NCI-H748 (cell line): ENCODE data around the gene DOCK8.

Experiments used
- DNase-seq: peaks from one replicate; lab custom pipeline; 2025; ENCODE audit not compliant: unreplicated experiment; lab: John Stamatoyannopoulos, UW

The DOCK8 gene

DNA sequence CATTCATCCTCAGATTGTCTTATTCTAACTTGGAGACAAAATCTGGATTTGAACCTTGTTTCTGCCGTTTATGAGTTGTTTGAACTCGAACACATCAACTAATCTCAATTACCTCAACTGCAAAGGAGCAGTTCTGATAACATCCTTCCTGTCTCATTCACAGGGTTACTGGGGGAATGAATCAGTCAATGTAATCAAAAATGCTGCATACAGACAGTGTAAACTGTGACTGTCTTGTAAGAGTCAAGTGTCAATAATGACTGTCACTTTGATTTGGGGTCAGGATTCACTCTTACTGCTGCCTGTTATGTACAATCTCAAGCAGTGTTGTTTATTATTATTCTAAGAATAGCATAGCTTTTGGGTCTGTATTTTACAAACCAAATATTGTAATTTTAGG, 273.8 kb downstream of the DOCK8 start:
- DNase-seq: no peak

DNA sequence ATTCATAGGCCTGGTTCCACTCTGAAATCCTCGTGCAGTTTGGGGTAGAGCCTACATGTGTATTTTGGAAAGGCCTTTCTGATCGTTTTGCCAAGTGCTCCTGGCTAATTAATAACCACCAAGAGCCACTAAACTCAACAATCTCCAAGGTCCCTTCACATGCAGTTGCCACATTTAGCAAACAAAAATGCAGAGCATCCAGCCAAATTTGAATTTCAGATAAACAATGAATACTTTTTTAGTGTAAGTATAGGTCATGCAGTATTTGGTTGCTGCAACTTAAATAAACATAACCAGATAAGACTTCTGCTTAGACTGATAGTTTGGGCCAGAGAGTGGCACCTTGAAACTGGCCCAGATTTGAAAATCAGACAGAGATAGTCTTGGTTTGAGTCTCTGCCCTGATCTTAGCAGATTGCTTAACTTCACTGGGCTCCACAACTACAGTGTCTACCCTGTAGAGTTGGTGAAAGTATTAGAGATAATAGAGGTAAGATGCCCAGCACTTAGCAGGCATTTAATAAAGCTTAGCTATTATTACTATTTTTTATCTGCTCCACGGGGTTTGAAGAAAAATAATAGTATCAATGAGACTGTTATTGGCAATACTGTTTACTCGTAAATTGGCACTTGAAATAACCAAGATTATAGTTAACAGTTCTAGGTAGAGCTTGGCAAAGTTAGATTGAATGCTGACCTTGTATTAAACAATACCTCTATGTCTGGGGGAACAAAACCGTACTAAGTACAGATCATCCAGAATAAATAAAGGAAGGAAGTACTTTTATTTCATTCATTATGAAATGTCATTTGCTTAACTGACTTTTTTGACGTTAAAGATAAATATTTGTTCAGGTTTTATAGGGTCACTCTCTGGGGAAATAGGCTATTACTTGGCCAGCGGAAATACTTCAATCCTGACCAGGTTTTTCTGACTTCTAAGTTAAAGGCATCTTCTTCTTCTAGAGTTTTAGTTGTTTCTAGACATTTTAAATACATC, 274.8 kb downstream of the DOCK8 start:
- no peak for DNase-seq

DNA sequence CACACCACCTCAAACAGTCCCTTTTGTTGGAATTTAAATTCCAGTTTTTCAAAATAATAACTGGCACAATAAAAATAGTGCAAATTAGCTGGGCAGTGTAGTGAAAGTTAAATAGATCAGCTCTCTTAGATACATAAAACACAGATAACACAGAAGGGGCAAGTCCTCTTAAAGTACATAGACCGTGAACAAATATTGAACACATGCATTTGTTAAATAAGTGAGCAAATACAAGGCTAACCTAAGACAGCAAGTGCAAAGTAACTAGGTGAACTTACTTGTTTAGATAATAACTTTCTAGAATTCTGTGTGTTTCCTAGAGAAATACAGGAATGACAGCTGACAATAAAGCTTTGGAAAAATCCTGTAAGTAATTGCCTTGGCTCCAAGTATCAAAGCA, 280.1 kb downstream of the DOCK8 start:
- no peak for DNase-seq

DNA sequence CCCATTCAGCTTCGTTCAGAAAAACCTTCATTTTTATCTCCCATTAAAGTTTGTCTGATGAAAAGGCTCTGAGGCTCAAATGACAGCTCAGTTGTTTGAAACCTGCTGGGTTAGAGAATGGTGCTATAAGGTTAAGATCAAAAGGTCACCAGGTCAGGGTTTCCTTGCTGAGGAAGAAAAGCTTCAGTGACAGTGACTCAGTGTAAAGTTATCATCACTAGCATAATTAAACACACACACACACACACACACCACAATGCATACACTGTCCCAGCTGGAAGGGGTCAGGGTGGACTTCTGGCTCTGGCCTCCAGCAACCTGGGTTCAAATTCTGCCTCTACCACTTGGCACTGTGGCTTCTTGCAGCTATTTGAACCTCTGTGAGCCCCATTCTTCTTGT, 281.1 kb downstream of the DOCK8 start:
- DNase-seq: no peak

DNA sequence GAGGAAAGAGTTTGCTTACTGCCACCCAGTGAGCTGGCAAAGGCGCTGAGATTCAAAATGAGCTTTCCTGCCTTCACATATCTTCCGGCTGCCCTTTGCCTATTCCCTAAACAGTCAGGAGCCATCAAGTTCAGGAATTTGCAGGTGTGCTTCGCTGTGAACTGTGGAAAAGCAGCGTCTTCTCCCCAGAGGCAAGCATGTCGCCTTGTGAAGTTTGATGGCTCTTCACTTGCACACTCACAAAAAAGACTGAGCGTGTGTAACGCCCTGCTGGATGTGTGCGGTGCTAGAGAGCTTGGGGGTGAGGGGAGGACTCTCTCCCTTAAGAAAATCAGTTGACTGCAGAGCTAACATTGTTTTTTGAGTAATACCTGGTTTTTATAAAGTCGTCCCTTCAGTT, 288.7 kb downstream of the DOCK8 start:
- DNase-seq: no peak

DNA sequence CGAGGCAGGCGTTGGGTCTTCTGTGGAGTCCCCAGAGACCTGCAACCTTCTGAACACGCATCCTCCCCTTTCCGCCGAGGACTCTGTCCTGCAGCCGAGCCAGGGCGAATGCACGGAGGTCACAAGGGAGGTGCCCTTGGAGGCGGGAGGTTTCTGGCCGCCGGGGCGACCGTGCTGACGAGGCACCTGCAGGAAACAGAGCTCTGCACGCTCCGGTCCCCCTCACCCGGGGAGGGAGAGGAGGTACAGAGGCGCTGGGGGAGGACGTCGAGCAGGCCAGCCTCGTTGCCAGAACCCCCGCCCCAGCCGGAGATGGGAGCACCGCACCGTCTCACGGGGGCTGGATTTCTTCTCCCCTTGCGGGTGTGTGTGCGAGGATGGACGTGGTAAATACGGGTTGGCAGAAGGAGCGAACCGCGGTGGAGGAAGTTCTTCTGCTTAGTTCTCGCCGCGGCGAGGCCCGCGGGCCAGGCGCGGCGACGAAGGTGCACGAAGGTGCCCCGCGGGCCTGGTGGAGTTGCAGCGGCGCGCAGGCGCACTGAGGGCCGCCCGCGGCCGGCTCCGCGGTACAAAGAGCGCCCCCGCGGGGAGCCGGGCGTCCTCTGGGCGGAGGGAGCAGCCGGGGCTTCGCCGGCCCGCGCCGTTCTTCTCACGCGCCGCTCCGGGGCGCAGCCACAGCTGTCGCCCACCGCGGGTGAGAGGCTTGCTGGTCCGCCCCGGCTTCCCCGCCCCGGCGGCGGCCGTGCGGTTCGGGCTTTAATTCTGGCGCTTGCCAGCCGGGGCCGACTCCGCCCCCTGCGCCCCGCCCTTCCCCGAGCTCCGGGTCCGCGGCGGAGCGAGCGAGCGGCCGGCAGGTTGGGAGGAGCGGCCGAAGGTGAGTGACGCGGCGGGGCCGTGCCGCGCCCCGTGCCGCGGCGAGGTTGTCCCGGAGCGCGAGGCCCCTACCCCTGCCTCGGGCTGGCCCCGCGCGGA, 289.5 kb downstream of the DOCK8 start, which contains the start of gene KANK1:
Gene KANK1 (plus strand): TSS at position 815 of the 972 bp plus-strand sequence.
- DNase-seq: peak; percentile 88

DNA sequence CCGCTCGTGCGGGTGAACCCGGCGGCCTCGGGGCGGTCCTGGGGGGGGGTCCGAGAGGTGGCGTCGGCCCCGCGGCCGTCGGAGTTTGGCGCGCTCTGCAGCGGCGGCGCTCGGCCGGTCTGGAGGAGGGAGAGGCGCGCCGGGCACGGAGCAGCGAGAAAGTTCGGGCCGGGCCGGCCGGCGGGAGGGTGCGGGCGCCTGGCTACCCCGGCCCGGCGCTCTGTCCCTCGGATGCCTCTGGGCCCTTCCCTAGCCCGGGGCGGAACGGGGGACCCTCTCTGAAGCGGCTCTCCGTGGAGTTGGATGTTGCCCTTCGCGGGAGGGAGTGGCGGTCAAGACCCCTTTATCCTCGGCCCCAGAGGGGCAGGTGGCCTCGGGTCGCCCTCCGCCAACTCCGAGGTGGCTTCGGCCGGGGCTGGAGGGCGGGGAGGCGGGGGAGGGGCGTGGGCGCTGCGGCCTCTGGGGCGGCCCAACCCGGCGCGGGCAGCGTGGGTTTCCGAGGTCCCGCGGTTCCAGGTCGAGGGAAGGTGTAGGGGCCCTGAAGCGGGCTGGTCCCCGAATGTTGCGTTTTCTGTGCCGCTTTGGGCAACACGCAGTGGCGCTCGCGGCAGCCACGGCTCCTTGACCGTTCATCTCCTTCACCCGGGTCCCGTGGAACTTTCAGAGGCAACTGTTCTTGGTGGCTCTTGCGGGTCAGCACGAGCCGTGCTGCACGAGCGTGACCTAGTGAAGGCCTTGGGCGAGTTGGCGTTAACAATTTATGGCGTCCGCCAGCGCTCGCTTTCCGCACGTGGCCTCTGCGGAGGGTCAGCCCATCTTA, 290.5 kb downstream of the DOCK8 start:
- peak; percentile 53 for DNase-seq

DNA sequence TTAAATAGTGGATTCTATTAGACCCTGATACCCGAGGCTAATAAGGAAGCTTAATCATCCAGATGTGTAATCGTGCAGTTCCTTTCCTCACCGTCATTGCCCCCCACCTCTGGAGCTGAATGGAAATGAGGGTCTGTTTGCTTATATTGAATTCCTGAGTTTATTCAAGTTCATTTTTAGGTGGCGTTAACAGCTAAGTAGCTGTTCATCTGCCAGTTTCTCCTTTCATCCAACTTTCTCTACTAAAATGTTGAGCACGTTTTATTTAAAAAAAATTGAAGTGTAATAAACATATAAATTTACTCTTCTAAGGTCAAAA, 291.0 kb downstream of the DOCK8 start:
- no peak for DNase-seq

DNA sequence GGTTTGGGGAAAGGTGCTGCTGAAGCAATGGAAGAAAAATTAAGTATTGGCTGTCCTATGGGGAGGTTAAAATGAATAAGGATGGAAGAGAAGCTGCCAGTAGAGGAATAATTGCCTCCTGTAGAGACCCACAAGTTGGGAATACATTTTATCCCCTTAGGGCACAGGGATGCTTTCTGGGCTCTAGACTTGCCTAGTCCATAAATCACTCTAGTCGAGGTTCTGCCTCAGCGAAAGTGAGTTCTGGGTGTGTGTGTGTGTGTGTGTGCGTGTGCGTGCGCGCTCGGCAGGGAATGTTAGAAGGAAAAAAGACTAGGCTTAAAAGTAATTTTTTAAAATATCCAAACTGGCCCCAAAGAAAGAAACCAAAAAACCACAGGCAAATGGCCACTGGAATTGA, 291.6 kb downstream of the DOCK8 start:
- DNase-seq: no peak

DNA sequence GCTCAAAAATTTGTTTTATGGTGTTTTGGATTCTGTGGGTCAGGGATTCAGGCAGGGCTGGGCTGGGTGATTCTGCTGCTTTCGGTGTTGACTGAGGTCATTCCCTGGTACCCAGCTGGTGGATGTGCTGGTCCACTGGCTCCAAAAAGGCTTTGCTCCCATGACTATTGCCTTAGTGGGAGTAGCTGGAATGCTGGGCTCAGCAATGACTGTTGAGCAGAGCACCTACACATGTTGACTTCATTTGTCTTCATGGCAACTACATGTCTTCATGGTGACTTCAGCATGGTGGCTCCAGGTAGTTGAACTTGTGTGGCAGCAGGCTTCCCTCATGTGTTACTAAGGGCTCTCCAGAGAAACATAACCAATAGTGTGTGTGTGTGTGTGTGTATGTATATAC, 297.2 kb downstream of the DOCK8 start:
- DNase-seq: no peak

DNA sequence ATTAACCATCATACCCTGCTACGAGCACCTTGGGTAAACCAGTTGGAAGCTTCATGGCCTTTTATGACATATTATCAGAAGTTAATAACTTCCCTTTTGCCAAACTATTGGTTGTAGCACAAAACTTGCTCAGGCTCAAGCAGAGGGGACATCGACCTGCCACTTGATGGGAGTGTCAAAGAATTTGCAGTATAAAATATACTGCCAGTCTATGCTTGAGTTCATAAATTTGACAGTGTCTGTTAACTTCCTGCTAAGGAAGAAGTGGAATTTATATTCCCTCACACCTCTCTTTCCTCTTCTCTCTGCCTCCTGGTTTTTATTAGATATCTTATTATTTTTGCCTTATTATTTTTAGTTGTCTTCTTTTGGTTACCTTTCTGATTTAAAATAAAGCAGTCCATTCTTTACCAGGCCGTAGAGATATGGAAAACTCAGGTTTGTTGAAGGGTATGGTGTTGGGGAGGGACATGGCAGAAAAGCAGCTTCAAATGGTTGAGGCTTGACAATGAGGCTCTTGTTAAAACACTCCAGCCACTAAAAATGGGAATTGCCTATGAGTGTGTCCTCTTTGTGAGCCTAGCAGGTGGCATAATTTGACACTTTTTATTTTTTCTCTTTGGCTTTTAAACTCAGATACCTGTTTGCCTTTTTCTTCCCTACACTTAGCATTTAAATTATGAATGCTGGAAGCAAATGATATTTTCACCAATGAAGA, 298.0 kb downstream of the DOCK8 start:
- DNase-seq: peak; percentile 30
